Measurements from ENCODE around the gene REXO1. TPM values are rescaled to one million over a fixed set of nuclear protein-coding genes. Genes with fewer than 3 reads are reported as not detected.

The REXO1 gene
- total and polyA plus RNA-seq, 2 of the 13 experiments (the other 11 are each of a cell fraction or from before 2014, with no cell fraction given), result 5.0 to 11.2 TPM

DNA sequence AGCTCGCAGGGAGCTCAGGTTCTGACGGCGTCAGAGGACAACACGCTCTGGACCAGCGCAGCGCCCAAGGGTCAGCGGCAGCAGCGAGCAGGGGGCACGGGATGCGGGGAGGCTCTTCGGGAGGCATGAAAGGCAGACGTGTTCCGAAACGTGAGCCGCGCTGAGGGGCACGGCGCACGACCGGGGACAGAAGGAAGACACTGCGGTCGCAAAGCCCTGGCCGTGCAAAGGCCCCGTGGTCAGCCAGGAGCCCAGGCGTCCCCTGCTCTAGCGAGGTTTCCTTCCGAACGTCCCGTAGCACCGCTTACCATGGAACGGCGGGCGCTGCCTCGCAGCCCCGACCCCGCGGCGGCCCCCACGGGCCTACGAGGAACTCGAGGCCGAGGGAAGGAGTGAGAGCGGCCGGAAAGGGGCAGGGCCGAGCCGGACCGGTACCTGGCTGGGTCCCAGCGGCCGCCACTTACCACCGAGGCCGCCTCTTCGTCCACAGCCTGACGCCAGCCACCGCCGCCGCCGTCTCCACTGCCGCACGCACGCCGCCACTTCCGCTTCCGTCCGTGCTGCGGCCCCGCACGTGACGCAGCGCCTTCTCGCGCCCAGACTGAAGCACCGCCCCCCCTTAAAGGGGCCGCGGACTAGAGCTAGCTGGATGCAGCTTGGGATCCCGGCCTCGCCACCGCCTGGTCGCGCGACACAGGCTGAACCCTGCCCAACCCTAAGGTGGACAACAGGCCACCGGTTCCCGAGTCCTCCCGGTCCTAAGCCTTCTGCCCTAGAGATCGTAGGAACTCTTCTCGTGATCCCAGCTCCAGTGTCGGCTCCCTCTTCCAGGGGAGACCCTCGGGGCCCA is 27.6 kb upstream of the REXO1 start (continued):
- TF ChIP-seq PAX8 (CRISPR knock-in tag; IDR thresholded peaks at IDR 0.05; ENCODE audit: borderline replicate concordance) (peak; percentile 88; the same call in 1 of the 2 replicates), SKIL (CRISPR knock-in tag; IDR thresholded peaks at IDR 0.05; ENCODE audit: borderline replicate concordance) (peak; percentile 70; the same call in 1 of the 2 replicates), DR1 (CRISPR knock-in tag; IDR thresholded peaks at IDR 0.05) (0 out of 2 replicates have a peak, but pooled peaks have one; percentile 50), RNF2 (conservative IDR thresholded peaks at IDR 0.05; ENCODE audit: low read depth) (peak; percentile 70; the same call in 1 of the 2 replicates), SRSF4 (IDR thresholded peaks at IDR 0.05; ENCODE audit: low read depth, low read length, poor library complexity, severe bottlenecking) (no peak), PHF8 (CRISPR knock-in tag; IDR thresholded peaks at IDR 0.05) (peak; percentile 80), TBL1XR1 (IDR thresholded peaks at IDR 0.05; ENCODE audit: borderline replicate concordance, low read length, partially characterized antibody) (no peak), ZNF343 (CRISPR knock-in tag; IDR thresholded peaks at IDR 0.05) (peak; percentile 74; the same call in 1 of the 2 replicates), POLR2A (IDR thresholded peaks at IDR 0.05; ENCODE audit: insufficient read depth in 1 of 2, low read depth in 2 of 2, low read length in 2 of 2) (peak; percentile 77 to 94), ZNF552 (CRISPR knock-in tag; IDR thresholded peaks at IDR 0.05; ENCODE audit: borderline replicate concordance) (peak; percentile 63), ESRRA (CRISPR knock-in tag; IDR thresholded peaks at IDR 0.05; ENCODE audit: low read depth) (no peak; the same call in 1 of the 2 replicates), PAXIP1 (CRISPR knock-in tag; conservative IDR thresholded peaks at IDR 0.05) (peak; percentile 61; the same call in 1 of the 2 replicates), MIXL1 (CRISPR knock-in tag; IDR thresholded peaks at IDR 0.05) (0 out of 2 replicates have a peak, but pooled peaks have one; percentile 34), FOXO1 (CRISPR knock-in tag; IDR thresholded peaks at IDR 0.05) (peak; percentile 70), ZSCAN29 (CRISPR knock-in tag; conservative IDR thresholded peaks at IDR 0.05) (peak; percentile 89), FOXC1 (CRISPR knock-in tag; IDR thresholded peaks at IDR 0.05; ENCODE audit: borderline replicate concordance) (peak; percentile 91), NFYC (CRISPR knock-in tag; IDR thresholded peaks at IDR 0.05) (peak; percentile 46), ZNF777 (CRISPR knock-in tag; IDR thresholded peaks at IDR 0.05) (peak; percentile 34; the same call in 1 of the 2 replicates)
- TF ChIP-seq, protein P1, sequence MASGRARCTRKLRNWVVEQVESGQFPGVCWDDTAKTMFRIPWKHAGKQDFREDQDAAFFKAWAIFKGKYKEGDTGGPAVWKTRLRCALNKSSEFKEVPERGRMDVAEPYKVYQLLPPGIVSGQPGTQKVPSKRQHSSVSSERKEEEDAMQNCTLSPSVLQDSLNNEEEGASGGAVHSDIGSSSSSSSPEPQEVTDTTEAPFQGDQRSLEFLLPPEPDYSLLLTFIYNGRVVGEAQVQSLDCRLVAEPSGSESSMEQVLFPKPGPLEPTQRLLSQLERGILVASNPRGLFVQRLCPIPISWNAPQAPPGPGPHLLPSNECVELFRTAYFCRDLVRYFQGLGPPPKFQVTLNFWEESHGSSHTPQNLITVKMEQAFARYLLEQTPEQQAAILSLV (CRISPR knock-in tag; IDR thresholded peaks at IDR 0.05; ENCODE audit: borderline replicate concordance), result peak; percentile 88; the same call in 1 of the 2 replicates

Measured in HepG2 (cell line).